NB4 (cell line): ENCODE results near the gene SMURF2.

Experiments
- DNase-seq: peaks from one replicate; pipeline ENCODE4 v3.0.0; 2010; ENCODE audit warnings: low read depth
- H3K4me3 ChIP-seq: one replicate; pipeline ENCODE4 v1.5.1; 2011; ENCODE audit warnings: mild to moderate bottlenecking, low read depth, low read length, moderate library complexity
- MYC ChIP-seq: IDR thresholded peaks from 2 replicates; pipeline ENCODE4 v1.6.1; 2011; ENCODE audit warnings: low read depth, low read length
- POLR2A ChIP-seq: IDR thresholded peaks from 2 replicates; pipeline ENCODE4 v1.6.1; 2011; ENCODE audit warnings: mild to moderate bottlenecking; ENCODE audit not compliant: insufficient read length; ENCODE audit errors: extremely low read depth
- TF ChIP-seq, protein P1 (sequence below): IDR thresholded peaks from 2 replicates; pipeline ENCODE4 v1.6.1; 2011; ENCODE audit warnings: low read depth, low read length
- TF ChIP-seq, protein P2 (sequence below): IDR thresholded peaks from one replicate; pipeline ENCODE4 v1.5.1; 2012; ENCODE audit warnings: low read depth, low read length

The SMURF2 gene

DNA sequence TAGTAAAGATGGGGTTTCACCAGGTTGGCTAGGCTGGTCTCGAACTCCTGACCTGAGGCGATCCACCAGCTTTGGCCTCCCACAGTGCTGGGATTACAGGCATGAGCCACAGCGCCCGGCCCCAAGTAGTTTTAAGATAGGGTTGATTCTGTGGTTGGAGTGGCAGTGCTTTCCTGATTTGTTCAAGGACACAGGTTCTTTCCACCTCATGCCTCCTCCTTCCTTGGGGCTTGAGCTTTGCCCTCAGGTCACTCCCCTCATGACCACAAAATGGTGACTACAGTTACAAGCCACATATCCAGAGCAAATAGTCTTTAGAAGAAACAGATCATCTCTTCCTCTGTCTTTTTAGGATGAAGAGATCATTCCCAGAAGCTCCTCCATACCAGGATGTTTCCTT is 25.3 kb upstream of the SMURF2 start:
- H3K4me3 ChIP-seq, result no peak overlapping the region
- TF ChIP-seq, protein P1, sequence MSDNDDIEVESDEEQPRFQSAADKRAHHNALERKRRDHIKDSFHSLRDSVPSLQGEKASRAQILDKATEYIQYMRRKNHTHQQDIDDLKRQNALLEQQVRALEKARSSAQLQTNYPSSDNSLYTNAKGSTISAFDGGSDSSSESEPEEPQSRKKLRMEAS, result no peak
- TF ChIP-seq POLR2A (no peak), MYC (no peak)
- TF ChIP-seq, protein P2, sequence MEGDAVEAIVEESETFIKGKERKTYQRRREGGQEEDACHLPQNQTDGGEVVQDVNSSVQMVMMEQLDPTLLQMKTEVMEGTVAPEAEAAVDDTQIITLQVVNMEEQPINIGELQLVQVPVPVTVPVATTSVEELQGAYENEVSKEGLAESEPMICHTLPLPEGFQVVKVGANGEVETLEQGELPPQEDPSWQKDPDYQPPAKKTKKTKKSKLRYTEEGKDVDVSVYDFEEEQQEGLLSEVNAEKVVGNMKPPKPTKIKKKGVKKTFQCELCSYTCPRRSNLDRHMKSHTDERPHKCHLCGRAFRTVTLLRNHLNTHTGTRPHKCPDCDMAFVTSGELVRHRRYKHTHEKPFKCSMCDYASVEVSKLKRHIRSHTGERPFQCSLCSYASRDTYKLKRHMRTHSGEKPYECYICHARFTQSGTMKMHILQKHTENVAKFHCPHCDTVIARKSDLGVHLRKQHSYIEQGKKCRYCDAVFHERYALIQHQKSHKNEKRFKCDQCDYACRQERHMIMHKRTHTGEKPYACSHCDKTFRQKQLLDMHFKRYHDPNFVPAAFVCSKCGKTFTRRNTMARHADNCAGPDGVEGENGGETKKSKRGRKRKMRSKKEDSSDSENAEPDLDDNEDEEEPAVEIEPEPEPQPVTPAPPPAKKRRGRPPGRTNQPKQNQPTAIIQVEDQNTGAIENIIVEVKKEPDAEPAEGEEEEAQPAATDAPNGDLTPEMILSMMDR, result no peak
- DNase-seq, result no peak

DNA sequence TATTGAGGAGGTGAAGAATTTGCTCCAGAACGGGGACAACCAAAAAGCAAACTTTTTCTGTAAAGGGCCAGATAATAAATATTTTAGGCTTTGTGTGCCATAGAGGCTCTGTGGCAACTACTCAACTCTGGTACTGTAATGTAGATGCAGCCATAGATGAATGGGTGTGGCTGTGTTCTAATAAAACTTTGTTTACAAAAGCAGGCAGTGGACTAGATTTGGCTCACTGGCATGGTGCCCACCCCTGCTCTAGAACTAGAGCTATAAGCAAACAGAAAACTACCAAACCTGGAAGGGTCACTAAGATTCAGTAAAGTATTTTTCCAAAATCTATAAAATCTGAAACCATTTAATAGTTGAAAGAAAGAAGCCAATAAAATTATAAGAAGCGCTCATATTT is 24.6 kb upstream of the SMURF2 start:
- H3K4me3 ChIP-seq, result no peak overlapping the region
- DNase-seq, result no peak
- TF ChIP-seq, protein P1, result no peak
- no peak for TF ChIP-seq POLR2A
- TF ChIP-seq, protein P2, result no peak
- TF ChIP-seq MYC, result no peak

DNA sequence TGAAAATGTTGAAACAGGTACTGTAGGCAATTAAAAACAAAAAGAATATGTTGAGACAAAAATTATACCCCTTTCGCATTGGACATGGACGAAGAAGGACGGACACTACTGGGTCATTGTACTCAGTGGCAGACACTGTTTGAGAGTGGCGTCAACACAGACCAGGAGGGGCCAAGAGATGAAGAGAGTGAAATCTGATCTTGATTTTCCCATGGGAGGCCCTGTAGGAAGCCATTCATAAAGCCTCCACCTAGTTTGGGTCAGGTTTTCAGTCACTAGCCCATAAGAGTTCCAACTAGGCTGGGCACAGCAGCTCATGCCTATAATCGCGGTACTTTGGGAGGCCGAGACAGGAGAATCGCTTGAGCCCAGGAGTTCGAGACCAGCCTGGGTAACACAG is 23.6 kb upstream of the SMURF2 start:
- H3K4me3 ChIP-seq, result no peak overlapping the region
- no peak for TF ChIP-seq MYC
- TF ChIP-seq, protein P2, result no peak
- TF ChIP-seq, protein P1, result no peak
- no peak for TF ChIP-seq POLR2A
- DNase-seq, result no peak

DNA sequence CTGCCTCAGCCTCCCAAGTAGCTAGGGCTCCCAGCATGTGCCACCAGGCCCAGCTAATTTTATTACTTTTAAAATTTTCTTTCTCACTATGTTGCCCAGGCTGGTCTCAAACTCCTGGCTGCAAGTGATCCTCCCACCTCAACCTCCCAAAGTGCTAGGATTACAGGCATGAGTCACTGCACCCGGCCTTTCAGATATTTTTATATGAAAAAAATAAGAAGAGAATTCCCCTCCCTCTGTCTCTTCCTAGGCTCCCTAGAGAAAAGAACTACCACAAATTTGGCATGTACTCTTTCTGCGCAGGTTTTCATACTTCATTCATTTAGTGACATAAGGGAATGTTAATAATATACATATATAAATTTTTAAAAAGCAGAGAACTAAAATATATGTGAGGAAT is 21.7 kb upstream of the SMURF2 start:
- TF ChIP-seq POLR2A, result no peak
- TF ChIP-seq, protein P2, result no peak
- TF ChIP-seq, protein P1, result no peak
- TF ChIP-seq MYC, result no peak
- no peak overlapping the region for H3K4me3 ChIP-seq
- no peak for DNase-seq

DNA sequence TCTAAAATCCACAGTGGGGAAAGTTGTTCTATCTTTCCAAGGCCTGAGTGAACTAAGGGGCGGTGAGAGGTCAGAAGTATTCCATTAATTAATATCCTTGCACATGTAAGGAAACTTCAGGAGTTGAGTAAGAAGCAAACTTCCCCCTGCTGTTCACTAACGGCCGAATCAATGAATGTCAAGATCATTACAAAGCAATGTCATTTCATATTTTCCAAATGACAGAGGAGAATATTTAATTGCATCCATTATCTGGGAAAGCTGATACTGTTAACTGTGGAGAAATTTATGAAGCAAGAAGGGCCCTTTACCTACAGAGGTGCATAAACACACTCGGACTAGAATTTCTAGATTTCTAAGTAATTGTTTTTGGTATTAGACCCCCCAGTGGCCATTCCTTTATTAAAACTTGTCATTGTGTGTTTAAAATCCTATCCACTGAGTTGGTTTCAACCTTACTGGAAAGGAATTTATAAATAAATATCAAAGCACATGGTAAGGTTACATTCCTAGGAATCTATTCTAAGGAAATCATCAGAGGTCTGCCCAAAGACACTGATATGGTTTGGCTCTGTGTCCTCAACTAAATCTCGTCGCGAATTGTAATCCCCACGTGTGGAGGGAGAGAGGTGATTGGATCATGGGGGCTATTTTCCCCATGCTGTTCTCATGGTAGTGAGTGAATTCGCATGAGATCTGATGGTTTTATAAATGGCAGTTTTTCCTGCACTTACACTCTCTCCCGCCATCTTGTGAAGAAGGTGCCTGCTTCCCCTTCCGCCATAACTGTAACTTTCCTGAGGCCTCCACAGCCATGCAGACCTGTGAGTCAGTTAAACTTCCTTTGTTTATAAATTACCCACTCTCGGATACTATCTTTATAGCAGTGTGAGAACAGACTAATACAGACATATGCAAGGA is 20.4 kb upstream of the SMURF2 start:
- no peak for DNase-seq

More for the DNA sequence above, 20.4 kb upstream of the SMURF2 start:
- no peak overlapping the region for H3K4me3 ChIP-seq
- TF ChIP-seq POLR2A (no peak), MYC (no peak)
- TF ChIP-seq, protein P2, result no peak
- TF ChIP-seq, protein P1, result no peak
